PC-9 (cell line): ENCODE results near the gene CMTM7. TPM values are rescaled to one million over a fixed set of nuclear protein-coding genes. Genes with fewer than 3 reads are reported as not detected.

Source experiments
- BruUV-seq: library from RNA; stranded (reverse); fragments of 400-500 nt; replicated peaks from 2 replicates; lab custom pipeline; 2021; lab: Mats Ljungman, UMichigan
- CTCF ChIA-PET: fragments of 300-600 bp; sonication (Branson Sonifier 250); formaldehyde crosslinking; loops from one replicate; lab custom pipeline; 2022; ENCODE audit warnings: antibody characterized with exemption; lab: Charles Lee
- POLR2A ChIA-PET: fragments of 300-600 bp; sonication (Branson Sonifier 250); formaldehyde crosslinking; loops from one replicate; lab custom pipeline; 2022; ENCODE audit warnings: antibody characterized with exemption; ENCODE audit not compliant: unreplicated experiment; lab: Charles Lee
- DNase-seq, 2 experiments: peaks; one replicate each; pipeline versions ENCODE4 v3.0.0 to v3.0.0-alpha.2; 2015 to 2022; ENCODE audit warnings: mixed read lengths in 1 of 2
- H2AFZ ChIP-seq: fragments of 200-600 bp; sonication (generic); 2 replicates; pipeline ENCODE4 v1.8.1; 2017; ENCODE audit warnings: antibody characterized with exemption
- H3F3A ChIP-seq: fragments of 200-600 bp; sonication (generic); 2 replicates; pipeline ENCODE4 v1.8.1; 2017; ENCODE audit warnings: antibody characterized with exemption, mild to moderate bottlenecking, low read depth; ENCODE audit not compliant: insufficient read depth
- H3K27ac ChIP-seq: fragments of 200-600 bp; sonication (generic); 2 replicates; pipeline ENCODE4 v1.6.1; 2016; ENCODE audit warnings: mixed run types
- H3K27me3 ChIP-seq: fragments of 200-600 bp; sonication (generic); 2 replicates; pipeline ENCODE4 v1.6.1; 2016; ENCODE audit warnings: low read depth, mixed run types; ENCODE audit not compliant: insufficient read depth
- H3K36me3 ChIP-seq: fragments of 200-600 bp; sonication (generic); 2 replicates; pipeline ENCODE4 v1.6.1; 2016; ENCODE audit warnings: low read depth, mixed run types
- H3K4me1 ChIP-seq: fragments of 200-600 bp; sonication (generic); replicated peaks from 2 replicates; pipeline ENCODE4 v1.6.1; 2016; ENCODE audit warnings: mixed run types; ENCODE audit not compliant: insufficient read depth
- H3K4me2 ChIP-seq: fragments of 200-600 bp; sonication (generic); 2 replicates; pipeline ENCODE4 v1.6.1; 2017; ENCODE audit warnings: mixed run types
- H3K4me3 ChIP-seq: fragments of 200-600 bp; sonication (generic); 2 replicates; pipeline ENCODE4 v1.6.1; 2016; ENCODE audit warnings: mixed run types
- H3K79me2 ChIP-seq: fragments of 200-600 bp; sonication (generic); 2 replicates; pipeline ENCODE4 v1.6.1; 2017; ENCODE audit warnings: low read depth, mixed run types
- H3K9me2 ChIP-seq: fragments of 200-600 bp; sonication (generic); 2 replicates; pipeline ENCODE4 v1.8.1; 2017; ENCODE audit warnings: mild to moderate bottlenecking; ENCODE audit not compliant: insufficient read depth
- H3K9me3 ChIP-seq: fragments of 200-600 bp; sonication (generic); 2 replicates; pipeline ENCODE4 v1.8.1; 2016; ENCODE audit warnings: low read depth; ENCODE audit not compliant: insufficient read depth
- H4K20me1 ChIP-seq: fragments of 200-600 bp; sonication (generic); 2 replicates; pipeline ENCODE4 v1.8.1; 2017; ENCODE audit not compliant: insufficient read depth
- EZH2 ChIP-seq: fragments of 200-600 bp; sonication (generic); IDR thresholded peaks from 2 replicates; pipeline ENCODE4 v1.8.0; 2017; ENCODE audit warnings: antibody characterized with exemption, low read depth
- intact Hi-C: fragments of 100-400 bp; cut with micrococcal nuclease; formaldehyde crosslinking; loops from one replicate; pipeline ENCODE4 v1.10.0; 2022; ENCODE audit not compliant: unreplicated experiment
- total RNA-seq: library from RNA; stranded (reverse); gene quantifications from 2 replicates; pipeline ENCODE4 v1.2.3, GENCODE V29; 2021
- TF ChIP-seq, protein P1 (sequence below): fragments of 200-600 bp; sonication (generic); conservative IDR thresholded peaks from 2 replicates; pipeline ENCODE4 v1.6.1; 2017; ENCODE audit warnings: mixed run types, antibody characterized with exemption, mild to moderate bottlenecking, moderate library complexity

The CMTM7 gene
- total RNA-seq, 1 experiment from 2014 or later = 37.1 TPM

DNA sequence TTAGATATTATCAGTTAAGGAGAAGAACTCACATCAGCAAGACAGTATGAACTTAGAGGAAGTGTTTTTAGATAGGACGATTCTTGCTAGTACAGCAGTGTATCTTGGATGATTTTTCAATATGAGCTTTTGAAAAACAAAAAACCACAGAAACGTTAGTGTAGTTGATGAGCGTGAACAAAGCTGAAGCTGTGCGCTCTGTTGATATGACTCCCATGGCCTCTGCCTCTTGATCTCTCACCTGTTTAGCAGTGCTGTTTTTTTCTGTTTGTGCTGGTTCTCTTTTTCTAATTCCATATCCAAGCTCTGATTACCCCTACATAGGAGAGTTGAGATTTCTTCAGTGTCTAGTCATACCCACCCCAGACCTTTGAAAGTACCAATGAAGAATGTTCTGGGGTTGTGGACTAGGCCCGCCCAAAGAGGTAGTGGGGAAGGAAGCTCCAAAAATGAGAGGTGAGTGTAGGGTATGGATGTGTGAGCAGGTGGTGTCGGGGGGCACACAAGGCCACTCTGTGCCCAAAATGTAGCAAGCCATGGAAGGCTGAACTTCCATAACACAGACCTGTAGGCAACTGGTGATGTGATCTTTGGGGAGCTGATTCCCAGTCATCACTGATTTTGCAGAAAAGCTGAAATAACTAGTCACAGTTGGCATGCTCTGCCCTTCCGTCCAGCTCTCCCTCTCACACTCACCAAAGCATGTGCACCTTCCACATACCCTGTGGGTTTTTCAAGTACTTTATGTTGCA is 20.0 kb upstream of the CMTM7 start:
- Histone ChIP-seq H3K27ac (no peak overlapping the region), H3K79me2 (no peaks in the 10 kb centered on the region), H3K4me1 (0 out of 2 replicates have a peak, but pooled peaks cover 3% of the 10 kb centered on the region), H3K36me3 (no peaks in the 10 kb centered on the region), H3F3A (no peaks in the 10 kb centered on the region), H4K20me1 (no peaks in the 10 kb centered on the region), H3K9me2 (no peaks in the 10 kb centered on the region), H2AFZ (no peak overlapping the region), H3K4me3 (no peak overlapping the region), H3K9me3 (no peaks in the 10 kb centered on the region), H3K4me2 (no peak overlapping the region), H3K27me3 (no peaks in the 10 kb centered on the region)
- ChIA-PET POLR2A (no interaction called here), CTCF (interaction anchor here (0.7 kb wide), 1 partner anchor 449 kb away, joined by 10 read pairs; no protein-coding TSS in a partner anchor)
- no TSS peak for BruUV-seq
- DNase-seq = no peak
- TF ChIP-seq, protein P1, sequence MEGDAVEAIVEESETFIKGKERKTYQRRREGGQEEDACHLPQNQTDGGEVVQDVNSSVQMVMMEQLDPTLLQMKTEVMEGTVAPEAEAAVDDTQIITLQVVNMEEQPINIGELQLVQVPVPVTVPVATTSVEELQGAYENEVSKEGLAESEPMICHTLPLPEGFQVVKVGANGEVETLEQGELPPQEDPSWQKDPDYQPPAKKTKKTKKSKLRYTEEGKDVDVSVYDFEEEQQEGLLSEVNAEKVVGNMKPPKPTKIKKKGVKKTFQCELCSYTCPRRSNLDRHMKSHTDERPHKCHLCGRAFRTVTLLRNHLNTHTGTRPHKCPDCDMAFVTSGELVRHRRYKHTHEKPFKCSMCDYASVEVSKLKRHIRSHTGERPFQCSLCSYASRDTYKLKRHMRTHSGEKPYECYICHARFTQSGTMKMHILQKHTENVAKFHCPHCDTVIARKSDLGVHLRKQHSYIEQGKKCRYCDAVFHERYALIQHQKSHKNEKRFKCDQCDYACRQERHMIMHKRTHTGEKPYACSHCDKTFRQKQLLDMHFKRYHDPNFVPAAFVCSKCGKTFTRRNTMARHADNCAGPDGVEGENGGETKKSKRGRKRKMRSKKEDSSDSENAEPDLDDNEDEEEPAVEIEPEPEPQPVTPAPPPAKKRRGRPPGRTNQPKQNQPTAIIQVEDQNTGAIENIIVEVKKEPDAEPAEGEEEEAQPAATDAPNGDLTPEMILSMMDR = no peak
- TF ChIP-seq EZH2 = no peak
- intact Hi-C loops = loop anchor here (10.0 kb wide), 1 partner anchor 293 kb away; no protein-coding TSS in a partner anchor

DNA sequence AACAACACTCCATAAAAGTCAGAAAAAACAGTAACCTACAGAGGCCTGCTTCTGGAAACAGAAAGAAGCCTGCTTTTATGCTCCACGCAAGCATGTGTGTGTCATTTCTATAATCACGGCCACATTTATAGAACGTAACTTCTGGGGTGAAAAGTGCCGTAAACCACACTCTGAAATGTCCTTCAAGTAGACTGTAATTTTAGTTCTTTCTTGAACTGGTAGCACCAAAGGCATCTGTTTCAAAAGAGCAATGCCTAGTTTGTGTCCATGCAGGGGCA is 19.5 kb upstream of the CMTM7 start:
- H3K79me2 ChIP-seq = no peaks in the 10 kb centered on the region
- BruUV-seq = no TSS peak
- POLR2A ChIA-PET = no interaction called here

DNA sequence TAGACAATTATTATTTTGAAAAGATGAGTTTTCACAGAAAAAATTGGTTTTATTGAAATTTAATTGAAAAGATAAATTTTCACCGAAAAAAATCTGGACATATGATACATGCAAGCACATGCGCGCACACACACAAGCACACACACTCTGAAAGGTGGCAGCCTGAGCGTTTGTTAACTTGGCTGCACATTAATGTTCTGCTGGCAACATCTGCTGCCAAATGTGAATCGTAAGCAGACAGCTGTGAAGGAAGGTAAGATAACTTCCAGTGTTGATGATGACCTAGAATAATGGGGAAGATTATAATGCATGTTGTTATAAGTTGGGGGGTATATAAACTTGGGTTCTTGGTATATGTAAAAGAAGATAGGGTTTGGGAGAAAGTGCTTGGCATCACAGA is 18.4 kb upstream of the CMTM7 start:
- no peaks in the 10 kb centered on the region for H3K4me1 ChIP-seq
- no TSS peak for BruUV-seq
- ChIA-PET CTCF (no interaction called here), POLR2A (no interaction called here)
- no peaks in the 10 kb centered on the region for H4K20me1 ChIP-seq
- no peak overlapping the region for H2AFZ ChIP-seq
- no peak overlapping the region for H3K27ac ChIP-seq
- H3K4me2 ChIP-seq = no peak overlapping the region
- H3K27me3 ChIP-seq = no peaks in the 10 kb centered on the region
- no peaks in the 10 kb centered on the region for H3K9me2 ChIP-seq
- H3F3A ChIP-seq = no peaks in the 10 kb centered on the region
- DNase-seq = no peak
- intact Hi-C loops = loop anchor here (10.0 kb wide), 1 partner anchor 292 kb away; no protein-coding TSS in a partner anchor
- H3K9me3 ChIP-seq = no peaks in the 10 kb centered on the region
- H3K4me3 ChIP-seq = no peak overlapping the region
- no peaks in the 10 kb centered on the region for H3K36me3 ChIP-seq
- TF ChIP-seq, protein P1 = no peak
- TF ChIP-seq EZH2 = no peak
- no peaks in the 10 kb centered on the region for H3K79me2 ChIP-seq

More for the DNA sequence above, 19.5 kb upstream of the CMTM7 start:
- DNase-seq = no peak
- H2AFZ ChIP-seq = no peak overlapping the region
- H3K9me3 ChIP-seq = no peaks in the 10 kb centered on the region
- no peak overlapping the region for H3K4me3 ChIP-seq
- H3K36me3 ChIP-seq = no peaks in the 10 kb centered on the region
- TF ChIP-seq, protein P1 = no peak
- no peak for TF ChIP-seq EZH2
- H4K20me1 ChIP-seq = no peaks in the 10 kb centered on the region
- no peaks in the 10 kb centered on the region for H3K27me3 ChIP-seq
- no peaks in the 10 kb centered on the region for H3K9me2 ChIP-seq
- H3F3A ChIP-seq = no peaks in the 10 kb centered on the region
- H3K4me2 ChIP-seq = no peak overlapping the region
- H3K4me1 ChIP-seq = no peaks in the 10 kb centered on the region
- intact Hi-C loops = loop anchor here (10.0 kb wide), 1 partner anchor 293 kb away; no protein-coding TSS in a partner anchor
- H3K27ac ChIP-seq = no peak overlapping the region
- CTCF ChIA-PET = no interaction called here
